ENCODE data around the gene DUSP1.

The DUSP1 gene

GRCh38 chr5:172774561-172775315 is 3.7 kb upstream of the DUSP1 start:
- H3K36me3 ChIP-seq = peaks cover 4% of the 10 kb centered on the region
- no peaks in the 10 kb centered on the region for H3K27me3 ChIP-seq
- H3K4me3 ChIP-seq (ENCODE audit: low read depth, low read length) = no peak overlapping the region
- no peaks in the 10 kb centered on the region for H3K4me1 ChIP-seq
- no peak for TF ChIP-seq CTCF (IDR thresholded peaks at IDR 0.05; ENCODE audit: low read depth, low read length)
- no peak for DNase-seq
- no peaks in the 10 kb centered on the region for H3K9me3 ChIP-seq

GRCh38 chr5:172773481-172774469 is 2.8 kb upstream of the DUSP1 start:
- Histone ChIP-seq H3K9me3 (no peaks in the 10 kb centered on the region), H3K36me3 (peaks cover 12% of the 10 kb centered on the region), H3K4me1 (0 out of 2 replicates have a peak, but pooled peaks cover 2% of the 10 kb centered on the region), H3K4me3 (ENCODE audit: low read depth, low read length) (no peak overlapping the region), H3K27me3 (no peaks in the 10 kb centered on the region)
- no peak for DNase-seq
- no peak; the same call in 1 of the 2 replicates for TF ChIP-seq CTCF (IDR thresholded peaks at IDR 0.05; ENCODE audit: low read depth, low read length)

- Histone ChIP-seq H3K27me3 (no peaks in the 10 kb centered on the region), H3K36me3 (peaks cover 23% of the 10 kb centered on the region), H3K4me1 (0 out of 2 replicates have a peak, but pooled peaks cover 2% of the 10 kb centered on the region), H3K4me3 (ENCODE audit: low read depth, low read length) (peak overlapping the region; percentile 72), H3K9me3 (no peaks in the 10 kb centered on the region)
- peak; percentile 84 for DNase-seq
- peak; percentile 89 for TF ChIP-seq CTCF (IDR thresholded peaks at IDR 0.05; ENCODE audit: low read depth, low read length)
Observed at GRCh38 chr5:172772112-172772906, 1.3 kb upstream of the DUSP1 start.

GRCh38 chr5:172771439-172772111 is 580 bp upstream of the DUSP1 start:
- Histone ChIP-seq H3K36me3 (peaks cover 23% of the 10 kb centered on the region), H3K9me3 (no peaks in the 10 kb centered on the region), H3K27me3 (no peaks in the 10 kb centered on the region), H3K4me1 (0 out of 2 replicates have a peak, but pooled peaks cover 2% of the 10 kb centered on the region), H3K4me3 (ENCODE audit: low read depth, low read length) (peak overlapping the region; percentile 72)
- TF ChIP-seq CTCF (IDR thresholded peaks at IDR 0.05; ENCODE audit: low read depth, low read length) = no peak
- peak; percentile 51 for DNase-seq

- no peak for DNase-seq
- Histone ChIP-seq H3K4me3 (ENCODE audit: low read depth, low read length) (peak overlapping the region; percentile 84), H3K36me3 (peaks cover 23% of the 10 kb centered on the region), H3K9me3 (no peaks in the 10 kb centered on the region), H3K4me1 (peaks cover 8% of the 10 kb centered on the region; the same call in 1 of the 2 replicates), H3K27me3 (no peaks in the 10 kb centered on the region)
- TF ChIP-seq CTCF (IDR thresholded peaks at IDR 0.05; ENCODE audit: low read depth, low read length) = no peak
Observed at GRCh38 chr5:172770374-172770674, 671 bp downstream of the DUSP1 start.

Measured in BE2C (cell line).